ENCODE data around the gene NOMO2.
"Not testable (repeated sequence)": the region's sequence is repeated elsewhere in the genome, so short reads cannot be mapped to it uniquely, and the experiment has no call there.

GRCh38 chr16:18575298-18575917 is 13.5 kb upstream of the NOMO2 start:
- not testable (repeated sequence) for TF ChIP-seq EP300 (IDR thresholded peaks at IDR 0.05)
- TF ChIP-seq, protein P1, sequence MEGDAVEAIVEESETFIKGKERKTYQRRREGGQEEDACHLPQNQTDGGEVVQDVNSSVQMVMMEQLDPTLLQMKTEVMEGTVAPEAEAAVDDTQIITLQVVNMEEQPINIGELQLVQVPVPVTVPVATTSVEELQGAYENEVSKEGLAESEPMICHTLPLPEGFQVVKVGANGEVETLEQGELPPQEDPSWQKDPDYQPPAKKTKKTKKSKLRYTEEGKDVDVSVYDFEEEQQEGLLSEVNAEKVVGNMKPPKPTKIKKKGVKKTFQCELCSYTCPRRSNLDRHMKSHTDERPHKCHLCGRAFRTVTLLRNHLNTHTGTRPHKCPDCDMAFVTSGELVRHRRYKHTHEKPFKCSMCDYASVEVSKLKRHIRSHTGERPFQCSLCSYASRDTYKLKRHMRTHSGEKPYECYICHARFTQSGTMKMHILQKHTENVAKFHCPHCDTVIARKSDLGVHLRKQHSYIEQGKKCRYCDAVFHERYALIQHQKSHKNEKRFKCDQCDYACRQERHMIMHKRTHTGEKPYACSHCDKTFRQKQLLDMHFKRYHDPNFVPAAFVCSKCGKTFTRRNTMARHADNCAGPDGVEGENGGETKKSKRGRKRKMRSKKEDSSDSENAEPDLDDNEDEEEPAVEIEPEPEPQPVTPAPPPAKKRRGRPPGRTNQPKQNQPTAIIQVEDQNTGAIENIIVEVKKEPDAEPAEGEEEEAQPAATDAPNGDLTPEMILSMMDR (IDR thresholded peaks at IDR 0.05), result not testable (repeated sequence)

Data from tibial nerve (tissue), 4 donors.